DND-41 (cell line): Measurements from ENCODE around the gene S100A9.

Experiments
- ATAC-seq: fragments of 200-7000 bp; cut with Tn5 transposase; 3 replicates; pipeline ENCODE4 v1.9.1; 2021; ENCODE audit warnings: low read depth; ENCODE audit not compliant: insufficient read depth
- DNase-seq: peaks from one replicate; pipeline ENCODE4 v3.0.0-alpha.2; 2020
- H2AFZ ChIP-seq: 2 replicates; pipeline ENCODE4 v1.6.0; 2012; ENCODE audit warnings: low read depth, low read length
- H3K27ac ChIP-seq: 2 replicates; pipeline ENCODE4 v1.5.1; 2012; ENCODE audit warnings: low read length, inconsistent platforms
- H3K27me3 ChIP-seq: fragments of 200-600 bp; sonication (generic); 2 replicates; pipeline ENCODE4 v1.6.0; 2012; ENCODE audit warnings: low read length, mild to moderate bottlenecking, inconsistent platforms; ENCODE audit not compliant: insufficient read depth, poor library complexity
- H3K36me3 ChIP-seq: 2 replicates; pipeline ENCODE4 v1.5.1; 2012; ENCODE audit warnings: low read length, inconsistent platforms; ENCODE audit not compliant: insufficient read depth
- H3K4me1 ChIP-seq: 2 replicates; pipeline ENCODE4 v1.5.1; 2012; ENCODE audit warnings: mild to moderate bottlenecking, low read length; ENCODE audit not compliant: insufficient read depth
- H3K4me2 ChIP-seq: 2 replicates; pipeline ENCODE4 v1.6.0; 2012; ENCODE audit warnings: mild to moderate bottlenecking, moderate library complexity, low read length, inconsistent platforms; ENCODE audit not compliant: insufficient read depth
- H3K4me3 ChIP-seq, 2 experiments: fragments of 200-600 bp in 1 of 2; shearing (Covaris generic) in 1 of 2; 2 replicates each; pipeline ENCODE4 v1.5.1; 2012 to 2016; ENCODE audit warnings: inconsistent platforms in 2 of 2, low read length in 2 of 2, mild to moderate bottlenecking in 2 of 2, low read depth in 1 of 2, moderate library complexity in 1 of 2
- H3K79me2 ChIP-seq: 2 replicates; pipeline ENCODE4 v1.6.0; 2012; ENCODE audit warnings: low read length, inconsistent platforms; ENCODE audit not compliant: insufficient read depth
- H3K9ac ChIP-seq: 2 replicates; pipeline ENCODE4 v1.6.0; 2012; ENCODE audit warnings: low read depth, mild to moderate bottlenecking, inconsistent platforms, low read length, moderate library complexity
- H3K9me3 ChIP-seq: 2 replicates; pipeline ENCODE4 v1.5.1; 2012; ENCODE audit warnings: low read length, moderate library complexity, mild to moderate bottlenecking, inconsistent platforms; ENCODE audit not compliant: insufficient read depth, severe bottlenecking
- H4K20me1 ChIP-seq: 2 replicates; pipeline ENCODE4 v1.6.0; 2012; ENCODE audit warnings: low read length; ENCODE audit not compliant: insufficient read depth
- EZH2 ChIP-seq: IDR thresholded peaks from 3 replicates; pipeline ENCODE4 v1.6.1; 2012; ENCODE audit warnings: borderline replicate concordance, low read depth, mild to moderate bottlenecking, moderate library complexity, low read length, inconsistent platforms; ENCODE audit not compliant: severe bottlenecking
- TF ChIP-seq, protein P1 (sequence below): IDR thresholded peaks from 2 replicates; pipeline ENCODE4 v1.5.1; 2012; ENCODE audit warnings: borderline replicate concordance, low read length, moderate library complexity, mild to moderate bottlenecking; ENCODE audit not compliant: poor library complexity, severe bottlenecking; ENCODE audit errors: extremely low read depth

S100A9 gene

DNA sequence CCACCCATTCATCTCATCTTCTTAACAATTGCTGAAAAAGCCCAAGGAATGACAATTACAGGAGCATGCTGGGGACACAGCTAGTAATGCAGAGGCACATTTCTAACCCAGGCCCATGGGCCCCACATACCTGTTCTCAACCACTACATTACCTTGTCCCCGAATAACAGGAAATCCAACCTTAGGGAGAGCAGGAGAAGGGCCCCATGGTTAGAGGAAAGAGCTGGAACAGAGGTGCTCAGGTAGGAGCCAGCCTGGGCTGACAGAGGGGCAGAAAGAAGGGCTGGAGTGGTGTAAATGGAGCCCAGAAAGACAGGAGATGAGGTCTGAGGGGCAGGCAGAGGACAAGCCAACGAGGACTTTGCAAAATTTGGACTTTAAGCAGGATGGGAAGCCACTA is 44.6 kb downstream of the S100A9 start:
- Histone ChIP-seq H3K9ac (no peak overlapping the region), H3K27ac (no peak overlapping the region), H3K4me3 (no peak overlapping the region), H4K20me1 (no peaks in the 10 kb centered on the region), H3K27me3 (no peaks in the 10 kb centered on the region), H3K4me2 (no peak overlapping the region), H3K36me3 (no peaks in the 10 kb centered on the region), H3K9me3 (no peaks in the 10 kb centered on the region), H2AFZ (no peak overlapping the region), H3K79me2 (no peaks in the 10 kb centered on the region), H3K4me1 (no peaks in the 10 kb centered on the region)
- no peak for TF ChIP-seq EZH2
- TF ChIP-seq, protein P1, sequence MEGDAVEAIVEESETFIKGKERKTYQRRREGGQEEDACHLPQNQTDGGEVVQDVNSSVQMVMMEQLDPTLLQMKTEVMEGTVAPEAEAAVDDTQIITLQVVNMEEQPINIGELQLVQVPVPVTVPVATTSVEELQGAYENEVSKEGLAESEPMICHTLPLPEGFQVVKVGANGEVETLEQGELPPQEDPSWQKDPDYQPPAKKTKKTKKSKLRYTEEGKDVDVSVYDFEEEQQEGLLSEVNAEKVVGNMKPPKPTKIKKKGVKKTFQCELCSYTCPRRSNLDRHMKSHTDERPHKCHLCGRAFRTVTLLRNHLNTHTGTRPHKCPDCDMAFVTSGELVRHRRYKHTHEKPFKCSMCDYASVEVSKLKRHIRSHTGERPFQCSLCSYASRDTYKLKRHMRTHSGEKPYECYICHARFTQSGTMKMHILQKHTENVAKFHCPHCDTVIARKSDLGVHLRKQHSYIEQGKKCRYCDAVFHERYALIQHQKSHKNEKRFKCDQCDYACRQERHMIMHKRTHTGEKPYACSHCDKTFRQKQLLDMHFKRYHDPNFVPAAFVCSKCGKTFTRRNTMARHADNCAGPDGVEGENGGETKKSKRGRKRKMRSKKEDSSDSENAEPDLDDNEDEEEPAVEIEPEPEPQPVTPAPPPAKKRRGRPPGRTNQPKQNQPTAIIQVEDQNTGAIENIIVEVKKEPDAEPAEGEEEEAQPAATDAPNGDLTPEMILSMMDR: no peak
- no peak for ATAC-seq
- no peak for DNase-seq

- no peaks in the 10 kb centered on the region for H3K27me3 ChIP-seq
- H3K4me1 ChIP-seq: no peaks in the 10 kb centered on the region
- ATAC-seq: no peak
These were observed 45.9 kb downstream of the S100A9 start for GRCh38 chr1:153403421-153404085.

GRCh38 chr1:153404086-153404635 is 46.5 kb downstream of the S100A9 start:
- Histone ChIP-seq H3K4me3 (no peak overlapping the region), H3K9me3 (no peaks in the 10 kb centered on the region), H4K20me1 (no peaks in the 10 kb centered on the region), H3K9ac (no peak overlapping the region), H3K4me2 (no peak overlapping the region), H3K79me2 (no peaks in the 10 kb centered on the region), H3K36me3 (no peaks in the 10 kb centered on the region), H3K4me1 (no peaks in the 10 kb centered on the region), H2AFZ (no peak overlapping the region), H3K27ac (no peak overlapping the region), H3K27me3 (no peaks in the 10 kb centered on the region)
- DNase-seq: no peak
- TF ChIP-seq, protein P1: no peak
- TF ChIP-seq EZH2: no peak
- no peak for ATAC-seq

More at GRCh38 chr1:153403421-153404085, 45.9 kb downstream of the S100A9 start:
- H3K9ac ChIP-seq: no peak overlapping the region
- no peaks in the 10 kb centered on the region for H3K9me3 ChIP-seq
- no peak for DNase-seq
- no peaks in the 10 kb centered on the region for H3K79me2 ChIP-seq
- no peaks in the 10 kb centered on the region for H3K36me3 ChIP-seq
- H3K4me3 ChIP-seq: no peak overlapping the region
- no peak overlapping the region for H3K27ac ChIP-seq
- no peaks in the 10 kb centered on the region for H4K20me1 ChIP-seq
- no peak overlapping the region for H3K4me2 ChIP-seq
- no peak overlapping the region for H2AFZ ChIP-seq
- TF ChIP-seq, protein P1: no peak
- TF ChIP-seq EZH2: no peak
